G401 (cell line): ENCODE data around the gene TFCP2L1. TPM values are rescaled to one million over a fixed set of nuclear protein-coding genes. Genes with fewer than 3 reads are reported as not detected.
A peak's percentile ranks its signal among the peaks of the same experiment; 100 is the strongest.

ENCODE experiments used
- DNase-seq: peaks from one replicate; pipeline ENCODE4 v3.0.0-alpha.2; 2015; ENCODE audit warnings: low spot score
- in situ Hi-C: cut with HindIII; loops from 2 replicates; pipeline ENCODE4 v1.10.0; 2016; ENCODE audit warnings: low sequenced_read_pairs, mixed read lengths
- total RNA-seq: library from RNA; depleted of rRNA; stranded (reverse); fragments of >200 nt; shearing (Covaris generic); gene quantifications from 2 replicates; pipeline ENCODE4 v1.2.3, GENCODE V29; 2014

TFCP2L1 gene
- total RNA-seq, 1 experiment from 2014 or later, result 0.03 TPM

DNA sequence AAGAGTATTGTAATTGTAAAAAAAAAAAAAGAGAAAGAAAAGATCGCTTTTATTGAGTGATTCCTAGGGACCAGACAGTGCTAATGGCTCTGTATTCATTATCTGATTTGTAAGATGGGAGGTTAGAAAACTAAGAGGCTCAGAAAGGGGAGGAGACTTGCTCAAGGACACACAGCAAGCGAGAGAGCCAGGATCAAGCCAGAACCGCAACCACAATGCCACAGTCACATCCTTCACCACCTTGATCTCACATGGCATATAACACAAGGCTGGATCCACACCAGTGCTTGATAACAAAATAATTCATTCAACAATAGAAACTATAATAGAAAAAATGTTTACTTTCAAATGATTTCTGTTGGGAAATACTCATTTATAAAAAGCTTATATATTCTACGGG lies 37.5 kb downstream of the TFCP2L1 start:
- in situ Hi-C loops, result no loop called here
- DNase-seq, result no peak

DNA sequence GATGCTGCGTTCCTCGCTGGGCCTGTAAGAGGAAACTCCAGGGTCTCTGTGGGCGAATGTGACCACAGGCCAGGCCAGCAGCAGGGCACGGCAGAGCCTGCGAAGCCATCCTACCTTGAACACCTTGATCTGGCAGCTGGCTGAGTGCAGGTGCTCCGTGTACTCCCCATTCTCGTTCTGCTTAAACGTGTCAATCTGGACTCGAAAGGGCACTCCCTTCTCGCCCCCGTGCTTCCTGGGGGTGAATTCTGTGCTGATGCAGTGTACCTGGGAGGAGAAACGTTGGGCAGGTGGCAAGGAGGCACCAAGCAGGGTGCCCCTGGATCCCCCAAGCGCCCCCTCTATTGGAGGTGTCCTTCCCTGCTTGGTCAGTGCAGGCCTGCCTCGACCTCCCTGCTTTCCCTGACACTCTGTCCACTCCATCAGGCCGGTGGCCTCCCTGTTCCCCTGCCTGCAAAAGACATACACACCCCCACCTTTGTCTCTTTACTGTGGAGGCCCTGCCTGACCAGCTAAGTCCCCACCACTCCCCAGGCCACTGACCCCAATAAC lies 38.2 kb downstream of the TFCP2L1 start:
- DNase-seq, result no peak
- in situ Hi-C loops, result no loop called here

DNA sequence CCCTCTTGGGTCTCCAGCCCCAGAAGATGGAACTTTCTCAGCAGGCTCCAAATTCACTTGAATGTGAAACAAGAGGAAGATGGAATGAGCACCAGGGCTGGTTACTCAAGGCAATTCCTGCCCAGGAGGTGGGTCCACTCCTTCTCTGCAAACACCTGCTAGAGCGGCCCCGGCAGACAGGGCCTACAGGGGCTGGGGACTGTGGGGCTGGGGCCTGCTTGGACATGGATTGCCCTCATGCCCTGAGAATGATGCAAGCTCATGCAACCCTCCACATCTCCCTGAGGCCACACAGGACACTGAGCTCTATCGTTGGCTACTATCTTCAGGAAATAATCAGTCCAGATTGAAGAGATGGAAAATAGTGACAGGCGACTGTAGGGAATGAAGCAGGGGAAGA lies 39.1 kb downstream of the TFCP2L1 start:
- in situ Hi-C loops, result no loop called here
- DNase-seq, result no peak

- in situ Hi-C loops, result no loop called here
- no peak for DNase-seq
Measured at GRCh38 chr2:121245120-121245820, 39.7 kb downstream of the TFCP2L1 start.

GRCh38 chr2:121244616-121245015 lies 40.4 kb downstream of the TFCP2L1 start:
- DNase-seq, result no peak
- in situ Hi-C loops, result no loop called here

GRCh38 chr2:121243821-121244460 lies 41.1 kb downstream of the TFCP2L1 start:
- in situ Hi-C loops, result no loop called here
- DNase-seq, result no peak

DNA sequence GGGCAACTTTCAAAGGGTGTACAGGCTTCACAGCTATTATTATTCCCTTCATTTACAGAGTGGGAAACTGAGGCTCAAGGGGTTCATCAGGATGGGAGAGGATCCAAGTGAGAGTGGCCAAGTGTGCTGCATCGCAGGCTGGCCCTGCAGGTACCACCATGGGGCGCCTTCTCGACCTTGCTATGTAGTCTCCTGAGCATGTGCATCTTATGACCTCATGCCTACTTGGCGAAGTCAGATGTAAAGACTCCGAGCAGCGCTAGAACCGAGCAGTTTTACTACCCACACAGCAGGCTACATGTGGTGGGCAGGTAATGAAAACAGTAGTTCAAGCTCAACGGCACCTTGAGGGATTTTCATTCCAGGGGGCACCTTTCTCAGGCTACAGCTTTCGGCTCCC lies 42.0 kb downstream of the TFCP2L1 start:
- no peak for DNase-seq
- in situ Hi-C loops, result no loop called here

DNA sequence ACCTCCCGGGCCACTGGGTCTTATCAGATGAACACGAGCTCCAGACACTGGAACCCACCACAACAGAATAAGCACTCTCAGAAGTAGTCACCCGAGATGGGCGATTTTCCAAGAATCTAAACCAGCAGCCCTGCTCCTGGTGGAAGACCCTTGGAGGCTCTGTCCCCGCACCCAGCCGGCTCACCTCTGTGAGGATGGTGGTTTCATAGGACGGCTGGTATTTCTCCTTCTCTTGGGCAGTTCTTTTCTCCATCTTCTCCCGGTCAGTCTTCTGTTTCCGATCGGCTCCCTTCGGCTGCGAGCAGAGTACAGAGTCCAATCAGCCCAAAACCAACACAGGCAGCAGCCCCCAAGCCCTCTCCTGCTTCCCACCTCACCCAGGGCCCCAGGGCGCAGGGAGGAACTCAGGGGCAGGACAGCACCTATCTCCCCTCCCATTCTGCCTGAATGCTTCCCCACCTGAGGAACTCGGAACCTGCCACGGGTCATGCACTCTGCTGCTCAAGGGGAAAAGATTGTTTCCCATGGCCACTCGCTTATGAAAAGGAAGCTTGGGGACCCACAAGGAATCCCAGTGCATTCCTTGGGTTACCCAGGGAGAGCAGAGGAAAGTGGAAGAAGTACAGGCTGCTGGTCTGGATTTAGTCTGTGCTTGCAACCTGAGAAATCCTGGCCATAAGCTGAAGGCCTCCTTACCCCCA lies 42.7 kb downstream of the TFCP2L1 start:
- in situ Hi-C loops, result no loop called here

DNA sequence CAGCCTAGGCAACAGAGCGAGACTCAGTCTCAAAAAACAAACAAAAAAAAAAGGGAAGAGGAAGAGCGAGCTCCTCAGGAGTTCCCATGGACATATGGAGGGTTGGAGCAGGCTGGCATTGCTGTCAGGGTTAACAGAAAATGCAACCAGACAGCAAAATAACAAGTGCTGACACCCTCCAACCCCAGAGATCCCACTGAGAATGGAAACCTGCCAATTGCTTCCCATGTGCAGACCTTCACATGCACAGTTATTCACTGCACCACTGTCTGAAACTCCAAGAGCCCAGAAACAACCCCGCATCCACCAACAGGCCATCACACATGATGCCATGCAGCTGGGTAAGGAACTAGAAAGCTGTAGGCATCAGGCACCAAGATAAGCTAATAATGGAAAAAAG lies 43.5 kb downstream of the TFCP2L1 start:
- peak; percentile 62 for DNase-seq
- in situ Hi-C loops, result no loop called here

More for the DNA sequence above, 42.7 kb downstream of the TFCP2L1 start:
- no peak for DNase-seq

DNA sequence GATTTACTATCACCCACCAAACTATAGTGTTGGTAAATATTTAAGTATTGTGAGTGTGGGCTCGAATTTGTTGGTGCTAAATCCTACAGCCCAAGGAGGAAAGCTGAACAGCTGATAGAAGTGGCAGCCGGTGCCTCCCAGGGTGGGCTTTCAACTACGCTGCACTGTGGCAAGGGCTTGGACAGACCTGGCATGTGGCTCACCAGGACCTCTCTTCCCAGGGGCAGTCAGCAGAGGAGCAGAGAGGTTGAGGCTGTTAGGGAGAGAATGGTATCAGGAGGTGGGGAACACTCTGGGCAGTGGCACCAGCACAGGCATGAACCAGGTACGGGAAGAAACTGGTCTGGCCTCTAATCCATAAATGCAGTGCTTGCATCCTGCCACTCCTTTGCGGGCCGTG lies 44.6 kb downstream of the TFCP2L1 start:
- DNase-seq, result no peak
- in situ Hi-C loops, result no loop called here

- no peak for DNase-seq
- in situ Hi-C loops, result no loop called here
Measured at GRCh38 chr2:121239969-121240368, 45.0 kb downstream of the TFCP2L1 start.

DNA sequence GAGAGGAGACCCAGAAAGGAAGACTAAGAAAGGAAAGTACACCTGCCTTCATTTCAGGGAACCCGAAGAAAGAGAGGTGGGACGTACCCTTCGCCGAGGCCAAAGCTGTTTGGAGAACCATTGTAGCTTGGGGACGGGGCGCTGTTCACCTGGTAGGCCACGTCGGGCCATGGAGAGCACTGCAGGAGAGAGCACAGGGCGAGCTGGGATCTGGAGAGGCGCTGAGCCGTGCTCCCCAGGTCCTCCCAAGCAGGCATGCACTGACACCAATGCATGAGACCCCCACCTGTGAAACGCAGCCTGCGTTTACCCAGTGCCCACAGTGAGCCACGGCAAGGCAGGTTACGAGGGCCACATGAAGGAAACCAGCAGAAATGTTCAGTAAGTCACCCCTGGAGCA lies 45.5 kb downstream of the TFCP2L1 start:
- in situ Hi-C loops, result no loop called here
- no peak for DNase-seq

DNA sequence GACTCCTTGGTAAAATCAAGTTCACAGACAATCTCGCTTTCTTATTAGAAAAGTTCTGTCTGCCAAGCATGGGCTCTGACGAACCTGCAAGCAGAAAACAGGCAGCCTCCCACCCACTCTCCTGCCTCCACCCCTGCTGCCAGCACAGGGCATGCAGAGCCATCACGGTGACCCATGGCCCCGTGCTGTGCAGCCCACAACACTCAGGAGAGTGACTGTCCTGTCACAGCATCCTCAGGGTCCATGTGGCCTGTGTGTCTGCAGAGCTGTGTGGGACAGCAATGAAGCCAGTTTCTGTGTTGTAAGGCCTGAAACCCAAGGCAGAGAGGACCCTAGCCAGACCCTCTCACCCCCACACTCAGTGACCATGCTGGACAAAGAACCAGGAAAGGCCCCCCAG lies 46.2 kb downstream of the TFCP2L1 start:
- in situ Hi-C loops, result no loop called here
- DNase-seq, result no peak

- no peak for DNase-seq
- in situ Hi-C loops, result no loop called here
Measured at GRCh38 chr2:121237980-121238665, 46.9 kb downstream of the TFCP2L1 start.

DNA sequence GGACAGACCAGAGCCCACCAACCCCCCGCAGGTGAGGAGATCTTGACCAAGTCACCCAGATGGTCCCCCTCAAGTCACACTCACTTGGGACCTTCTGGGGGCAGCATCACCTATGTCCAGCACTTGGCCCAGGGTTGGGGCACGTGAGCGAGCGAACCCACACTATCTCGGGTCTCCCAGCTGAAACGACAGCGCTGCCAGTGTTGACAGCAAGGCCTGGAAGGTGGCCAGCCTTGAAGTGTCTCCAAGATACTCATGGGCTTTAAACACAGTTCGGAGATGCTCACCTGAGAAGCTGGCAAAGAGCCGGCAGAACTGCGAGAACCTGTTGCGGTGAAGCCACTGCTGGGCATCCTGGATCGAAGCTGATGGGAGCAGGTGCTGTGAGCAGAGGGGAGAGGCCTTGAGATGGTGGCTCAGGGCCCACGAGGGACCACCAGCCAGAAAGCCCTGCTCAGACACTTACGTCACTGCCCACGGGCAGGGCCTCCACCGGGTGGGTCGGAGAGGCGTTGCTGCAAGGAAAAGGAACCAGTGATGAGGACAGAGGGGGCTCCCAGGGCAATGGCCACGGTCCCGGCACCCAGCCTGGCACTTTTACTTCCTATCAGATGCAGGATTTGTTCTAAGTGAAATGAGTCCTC lies 47.5 kb downstream of the TFCP2L1 start:
- DNase-seq, result no peak
- in situ Hi-C loops, result no loop called here

DNA sequence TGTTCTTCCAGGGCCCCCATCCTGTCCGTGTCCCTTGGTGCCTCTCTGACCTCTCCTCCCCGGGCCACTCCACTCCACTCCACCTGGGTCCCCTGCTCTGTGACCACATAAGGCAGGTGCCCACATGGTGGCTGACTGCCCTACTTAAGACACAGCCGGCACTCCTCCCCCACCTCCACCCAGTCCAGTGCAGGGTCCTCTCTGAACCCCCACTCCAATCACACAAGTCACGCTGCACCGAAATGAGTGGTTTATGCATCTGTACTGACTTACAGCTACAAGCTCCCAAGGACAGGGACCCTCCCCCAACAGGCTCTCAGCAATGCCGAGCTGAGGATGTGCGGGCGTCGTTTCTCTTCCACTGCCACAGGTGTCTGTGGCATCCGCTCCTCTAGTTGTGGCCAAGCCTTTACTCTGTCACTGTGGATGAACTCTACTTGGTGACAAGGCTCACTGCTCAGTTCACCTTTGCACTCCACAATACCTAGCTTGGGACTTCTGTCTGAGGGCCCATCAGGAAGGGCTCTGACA lies 48.3 kb downstream of the TFCP2L1 start:
- no peak for DNase-seq
- in situ Hi-C loops, result no loop called here

DNA sequence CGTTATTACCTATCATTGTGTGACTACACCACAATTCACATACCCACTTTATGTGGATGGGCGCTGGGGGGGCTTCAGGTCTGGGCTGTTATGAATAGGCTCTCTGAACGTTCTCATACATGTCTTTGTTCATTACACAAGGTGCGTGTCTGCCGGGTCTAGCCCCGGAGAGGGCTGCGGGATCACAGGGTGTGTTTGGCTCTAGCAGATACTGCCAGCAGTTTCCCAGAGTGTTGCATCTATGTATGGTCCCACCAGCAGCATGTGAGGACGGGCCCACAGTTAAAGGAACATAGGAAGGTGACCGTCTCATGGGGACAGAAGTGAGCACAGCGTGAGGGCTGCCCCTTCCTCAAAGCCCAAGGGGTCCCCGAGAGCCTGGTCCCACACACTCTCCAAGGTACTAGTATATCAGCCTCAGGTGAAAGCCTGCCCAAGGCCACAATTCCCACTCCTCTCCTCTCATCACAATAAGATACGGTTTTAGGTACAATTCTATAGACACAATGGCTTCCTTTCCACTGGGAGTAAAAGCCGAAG lies 48.8 kb downstream of the TFCP2L1 start:
- DNase-seq, result no peak
- in situ Hi-C loops, result no loop called here

DNA sequence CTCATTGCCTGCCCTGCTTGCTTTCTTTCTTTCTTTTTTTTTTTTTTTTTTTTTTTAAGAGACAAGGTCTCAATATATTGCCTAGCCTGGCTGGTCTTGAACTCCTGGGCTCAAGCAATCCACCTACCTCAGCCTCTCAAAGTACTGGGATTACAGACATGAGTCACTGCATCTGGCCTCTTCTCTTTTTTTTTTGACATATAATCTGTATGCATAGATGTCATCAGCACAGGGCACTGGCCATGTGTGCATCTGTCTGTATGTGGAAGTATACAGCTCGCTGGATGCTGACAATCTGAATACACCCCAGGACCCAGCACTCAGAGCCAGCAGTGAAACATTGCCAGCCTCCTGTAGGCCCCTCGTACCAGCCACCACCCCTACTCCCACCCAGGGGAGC lies 49.5 kb downstream of the TFCP2L1 start:
- DNase-seq, result no peak
- in situ Hi-C loops, result no loop called here

- DNase-seq, result no peak
- in situ Hi-C loops, result no loop called here
Measured at GRCh38 chr2:121234791-121235190, 50.2 kb downstream of the TFCP2L1 start.
